Natural killer cell (primary cell): ENCODE data around the gene CYP20A1. TPM values are rescaled to one million over a fixed set of nuclear protein-coding genes. Genes with fewer than 3 reads are reported as not detected.
"Not testable (repeated sequence)": the region's sequence is repeated elsewhere in the genome, so short reads cannot be mapped to it uniquely, and the experiment has no call there.

ENCODE experiments used
- ATAC-seq, 3 donors: fragments of 150-1000 bp in 2 of 3; fragments of 200-7000 bp in 1 of 3; cut with Tn5 transposase; 1 replicate in 1 of 3; 2 replicates in 2 of 3; pipeline ENCODE4 v1.10.0; 2021; ENCODE audit warnings: mild to moderate bottlenecking in 2 of 3, moderate library complexity in 2 of 3
- DNase-seq, 2 donors: peaks; one replicate each; pipeline versions ENCODE4 v3.0.0 to v3.0.0-alpha.2; 2013 to 2021; ENCODE audit warnings: mixed read lengths in 1 of 2
- H3K27ac ChIP-seq: one replicate; pipeline ENCODE4 v1.5.1; 2013; ENCODE audit warnings: mild to moderate bottlenecking, low read length
- H3K27me3 ChIP-seq: one replicate; pipeline ENCODE4 v1.6.1; 2013; ENCODE audit warnings: low read length; ENCODE audit not compliant: control insufficient read depth, insufficient read depth
- H3K36me3 ChIP-seq: one replicate; pipeline ENCODE4 v1.6.1; 2013; ENCODE audit warnings: low read length; ENCODE audit not compliant: control insufficient read depth, insufficient read depth
- H3K4me1 ChIP-seq: one replicate; pipeline ENCODE4 v1.6.1; 2013; ENCODE audit warnings: low read length; ENCODE audit not compliant: control insufficient read depth, insufficient read depth
- H3K4me3 ChIP-seq: one replicate; pipeline ENCODE4 v1.5.1; 2013; ENCODE audit warnings: low read length
- H3K9me3 ChIP-seq: one replicate; pipeline ENCODE4 v1.6.1; 2013; ENCODE audit warnings: low read length; ENCODE audit not compliant: control insufficient read depth, insufficient read depth
- H3K27ac Mint-ChIP-seq, 2 donors: one replicate each; pipeline ENCODE4 v1.8.0; 2022; ENCODE audit warnings: mild to moderate bottlenecking in 2 of 2, mixed read lengths in 2 of 2, moderate library complexity in 1 of 2
- H3K27me3 Mint-ChIP-seq, 2 donors: one replicate each; pipeline ENCODE4 v1.8.0; 2022; ENCODE audit warnings: low read depth in 2 of 2, mixed read lengths in 2 of 2
- H3K36me3 Mint-ChIP-seq: one replicate; pipeline ENCODE4 v1.8.0; 2022; ENCODE audit warnings: mixed read lengths
- H3K4me1 Mint-ChIP-seq, 2 donors: one replicate each; pipeline ENCODE4 v1.8.0; 2022; ENCODE audit warnings: mixed read lengths in 2 of 2
- H3K4me3 Mint-ChIP-seq: one replicate; pipeline ENCODE4 v1.8.0; 2022; ENCODE audit warnings: mild to moderate bottlenecking, moderate library complexity, mixed read lengths
- H3K9me3 Mint-ChIP-seq, 2 donors: one replicate each; pipeline ENCODE4 v1.8.0; 2022; ENCODE audit warnings: mixed read lengths in 2 of 2
- WGBS: methylation state at CpG from one replicate; pipeline ENCODE4 v1.1.7; 2013; ENCODE audit warnings: missing lambda C conversion rate; ENCODE audit not compliant: insufficient coverage; 5-methylcytosine and 5-hydroxymethylcytosine counted together
- intact Hi-C: fragments of 100-400 bp; cut with micrococcal nuclease; formaldehyde crosslinking; loops from one replicate; pipeline ENCODE4 v1.14.2; 2022
- total RNA-seq, 4 donors: library from RNA; stranded (reverse); fragments of 120-200 nt in 1 of 4; gene quantifications; one replicate each; pipeline versions ENCODE4 v1.2.3 to v1.2.4, GENCODE V29; 2013 to 2022
- TF ChIP-seq, protein P1 (sequence below): fragments of 200-600 bp; IDR thresholded peaks from one replicate; pipeline ENCODE4 v1.8.0; 2022; ENCODE audit warnings: antibody characterized with exemption

The CYP20A1 gene
- total RNA-seq, 3 donors from 2014 or later (not counting 1 experiment from before 2014, with no cell fraction given) = 19.8 to 31.9 (median 30.7) TPM

DNA sequence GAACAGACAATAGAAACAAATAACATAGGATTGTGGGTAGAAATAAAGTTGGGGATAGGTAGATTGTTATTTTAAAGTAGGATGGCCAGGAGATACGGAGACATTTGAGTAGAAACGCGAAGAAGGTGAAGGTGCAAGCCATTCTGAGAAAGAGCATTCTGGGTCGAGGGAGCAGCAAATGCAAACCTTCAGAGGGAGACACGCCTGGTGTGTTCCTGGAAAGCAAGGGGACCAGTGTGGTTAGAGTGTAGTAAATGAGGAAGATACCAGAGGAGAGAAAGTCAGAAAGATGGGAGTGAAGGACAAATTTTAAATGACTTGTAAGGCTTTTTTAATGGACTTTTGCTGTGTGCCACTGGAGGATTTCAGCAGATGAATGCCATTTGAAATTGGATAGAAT lies 1.7 kb downstream of the CYP20A1 start:
- DNase-seq (no peak), ATAC-seq (no peak)
- Histone ChIP-seq H3K27me3 (no peaks in the 10 kb centered on the region), H3K4me3 (no peak overlapping the region), H3K9me3 (no peaks in the 10 kb centered on the region), H3K4me1 (peaks cover 19% of the 10 kb centered on the region), H3K36me3 (peaks cover 3% of the 10 kb centered on the region), H3K27ac (peak overlapping the region; percentile 96)
- H3K9me3 Mint-ChIP-seq = no peaks in the 10 kb centered on the region
- 82% methylated on average over 5 of the region's 5 CpGs for WGBS
- TF ChIP-seq, protein P1, sequence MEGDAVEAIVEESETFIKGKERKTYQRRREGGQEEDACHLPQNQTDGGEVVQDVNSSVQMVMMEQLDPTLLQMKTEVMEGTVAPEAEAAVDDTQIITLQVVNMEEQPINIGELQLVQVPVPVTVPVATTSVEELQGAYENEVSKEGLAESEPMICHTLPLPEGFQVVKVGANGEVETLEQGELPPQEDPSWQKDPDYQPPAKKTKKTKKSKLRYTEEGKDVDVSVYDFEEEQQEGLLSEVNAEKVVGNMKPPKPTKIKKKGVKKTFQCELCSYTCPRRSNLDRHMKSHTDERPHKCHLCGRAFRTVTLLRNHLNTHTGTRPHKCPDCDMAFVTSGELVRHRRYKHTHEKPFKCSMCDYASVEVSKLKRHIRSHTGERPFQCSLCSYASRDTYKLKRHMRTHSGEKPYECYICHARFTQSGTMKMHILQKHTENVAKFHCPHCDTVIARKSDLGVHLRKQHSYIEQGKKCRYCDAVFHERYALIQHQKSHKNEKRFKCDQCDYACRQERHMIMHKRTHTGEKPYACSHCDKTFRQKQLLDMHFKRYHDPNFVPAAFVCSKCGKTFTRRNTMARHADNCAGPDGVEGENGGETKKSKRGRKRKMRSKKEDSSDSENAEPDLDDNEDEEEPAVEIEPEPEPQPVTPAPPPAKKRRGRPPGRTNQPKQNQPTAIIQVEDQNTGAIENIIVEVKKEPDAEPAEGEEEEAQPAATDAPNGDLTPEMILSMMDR = no peak
- no peaks in the 10 kb centered on the region for H3K36me3 Mint-ChIP-seq
- H3K4me3 Mint-ChIP-seq = peak overlapping the region; percentile 100
- H3K27ac Mint-ChIP-seq = peak overlapping the region; percentile 90 to 100
- H3K4me1 Mint-ChIP-seq = peaks cover 29 to 44% of the 10 kb centered on the region in 2 donors
- intact Hi-C loops = no loop called here
- no peaks in the 10 kb centered on the region for H3K27me3 Mint-ChIP-seq

DNA sequence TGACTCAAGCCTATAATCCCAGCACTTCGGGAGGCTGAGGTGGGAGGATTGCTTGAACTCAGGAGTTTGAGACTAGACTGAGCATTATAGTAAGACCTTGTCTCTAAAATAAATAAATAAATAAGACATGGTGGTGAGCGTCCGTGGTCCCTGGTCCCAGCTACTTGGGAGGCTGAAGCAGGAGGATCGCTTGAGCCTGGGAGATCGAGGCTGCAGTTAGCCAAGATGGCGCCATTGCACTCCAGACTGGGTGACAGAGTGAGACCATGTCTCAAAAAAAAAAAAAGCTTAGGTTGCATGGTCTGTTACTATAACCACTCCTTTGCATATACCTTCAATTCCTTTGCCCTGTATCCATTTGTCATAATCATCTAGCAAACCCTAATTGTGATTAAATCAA lies 3.7 kb downstream of the CYP20A1 start:
- Mint-ChIP-seq H3K4me1 (peaks cover 29 to 44% of the 10 kb centered on the region in 2 donors), H3K4me3 (no peak overlapping the region), H3K9me3 (no peaks in the 10 kb centered on the region), H3K27ac (peak overlapping the region in 1 of 2 donors; percentile 26), H3K27me3 (no peaks in the 10 kb centered on the region), H3K36me3 (no peaks in the 10 kb centered on the region)
- H3K27me3 ChIP-seq = no peaks in the 10 kb centered on the region
- ATAC-seq (no peak), DNase-seq (no peak)
- H3K9me3 ChIP-seq = no peaks in the 10 kb centered on the region
- no peak overlapping the region for H3K27ac ChIP-seq
- peaks cover 19% of the 10 kb centered on the region for H3K4me1 ChIP-seq
- over 99% methylated on average over 6 of the region's 6 CpGs for WGBS
- H3K4me3 ChIP-seq = no peak overlapping the region
- peaks cover 16% of the 10 kb centered on the region for H3K36me3 ChIP-seq
- intact Hi-C loops = no loop called here
- TF ChIP-seq, protein P1 = no peak

DNA sequence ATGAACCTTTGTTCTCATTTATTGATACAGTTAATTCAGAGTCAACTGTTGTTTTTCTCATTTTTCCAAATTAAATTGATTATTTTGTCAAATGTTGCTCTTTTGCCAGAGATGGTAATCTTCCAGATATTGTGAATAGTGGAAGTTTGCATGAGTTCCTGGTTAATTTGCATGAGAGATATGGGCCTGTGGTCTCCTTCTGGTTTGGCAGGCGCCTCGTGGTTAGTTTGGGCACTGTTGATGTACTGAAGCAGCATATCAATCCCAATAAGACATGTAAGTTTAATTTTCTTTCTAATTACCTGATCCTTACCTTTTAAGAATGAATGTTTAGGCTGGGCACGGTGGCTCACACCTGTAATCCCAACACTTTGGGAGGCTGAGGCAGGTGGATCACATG lies 7.8 kb downstream of the CYP20A1 start:
- H3K36me3 ChIP-seq = peaks cover 19% of the 10 kb centered on the region
- Mint-ChIP-seq H3K36me3 (no peaks in the 10 kb centered on the region), H3K27me3 (no peaks in the 10 kb centered on the region), H3K27ac (no peak overlapping the region), H3K4me3 (no peak overlapping the region), H3K4me1 (peaks cover 5 to 16% of the 10 kb centered on the region in 2 donors), H3K9me3 (no peaks in the 10 kb centered on the region)
- H3K9me3 ChIP-seq = no peaks in the 10 kb centered on the region
- no peaks in the 10 kb centered on the region for H3K27me3 ChIP-seq
- TF ChIP-seq, protein P1 = no peak
- intact Hi-C loops = no loop called here
- no peak overlapping the region for H3K4me3 ChIP-seq
- DNase-seq = no peak
- no peak for ATAC-seq
- no peaks in the 10 kb centered on the region for H3K4me1 ChIP-seq
- WGBS = 100% methylated on average over 1 of the region's 3 CpGs
- no peak overlapping the region for H3K27ac ChIP-seq

GRCh38 chr2:203252818-203253217 lies 14.0 kb downstream of the CYP20A1 start:
- peak in 2 of 3 donors; percentile 42 to 73 for ATAC-seq
- H3K36me3 Mint-ChIP-seq = peaks cover 12% of the 10 kb centered on the region
- Histone ChIP-seq H3K27me3 (no peaks in the 10 kb centered on the region), H3K4me1 (peaks cover 4% of the 10 kb centered on the region), H3K4me3 (no peak overlapping the region), H3K9me3 (peaks cover 5% of the 10 kb centered on the region), H3K36me3 (peaks cover 31% of the 10 kb centered on the region), H3K27ac (no peak overlapping the region)
- intact Hi-C loops = no loop called here
- H3K4me3 Mint-ChIP-seq = no peak overlapping the region
- TF ChIP-seq, protein P1 = no peak
- DNase-seq = peak in 1 of 2 donors; percentile 20
- H3K27me3 Mint-ChIP-seq = no peaks in the 10 kb centered on the region
- WGBS = 86% methylated on average over 13 of the region's 13 CpGs
- peak overlapping the region; percentile 69 to 74 for H3K27ac Mint-ChIP-seq
- H3K4me1 Mint-ChIP-seq = peaks cover 6 to 8% of the 10 kb centered on the region in 2 donors
- H3K9me3 Mint-ChIP-seq = no peaks in the 10 kb centered on the region

DNA sequence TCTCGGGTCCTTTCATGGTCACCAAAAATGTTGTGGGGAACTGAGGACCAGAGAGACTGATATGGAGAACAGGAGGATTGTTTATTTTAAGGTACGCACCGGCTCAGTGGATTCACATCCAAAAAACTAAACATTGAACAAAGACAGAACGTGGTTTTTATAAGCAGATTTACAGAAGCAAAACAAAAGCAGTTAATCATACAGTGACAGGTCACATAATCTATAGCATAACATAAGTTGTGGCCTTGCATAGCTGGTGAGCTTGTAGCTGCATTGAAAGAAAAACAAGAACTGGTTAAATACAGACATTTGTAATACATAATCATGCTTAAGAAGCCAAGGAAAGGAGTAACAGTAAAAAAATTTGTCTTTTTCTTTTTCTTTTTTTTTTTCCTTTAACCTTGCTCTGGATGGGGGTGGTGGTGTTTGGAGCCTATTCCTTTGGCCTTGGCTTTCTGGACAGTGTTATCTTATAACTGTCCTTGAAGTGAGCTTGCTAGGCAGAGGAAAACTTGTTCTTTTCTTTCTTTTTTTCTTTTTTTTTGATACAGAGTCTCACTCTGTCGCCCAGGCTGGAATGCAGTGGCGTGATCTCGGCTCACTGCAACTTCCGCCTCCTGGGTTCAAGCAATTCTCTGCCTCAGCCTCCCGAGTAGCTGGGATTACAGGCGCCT lies 14.7 kb downstream of the CYP20A1 start:
- peaks cover 9 to 12% of the 10 kb centered on the region in 2 donors for H3K4me1 Mint-ChIP-seq
- DNase-seq, H3K27me3 ChIP-seq, ATAC-seq, H3K9me3 Mint-ChIP-seq, H3K4me1 ChIP-seq, H3K4me3 ChIP-seq, H3K27me3 Mint-ChIP-seq, H3K9me3 ChIP-seq, intact Hi-C loops, H3K27ac ChIP-seq: not testable (repeated sequence)
- H3K4me3 Mint-ChIP-seq = peak overlapping the region; percentile 7
- peaks cover 12% of the 10 kb centered on the region for H3K36me3 Mint-ChIP-seq
- H3K27ac Mint-ChIP-seq = peak overlapping the region; percentile 69 to 74
- 92% methylated on average over 10 of the region's 10 CpGs for WGBS
- H3K36me3 ChIP-seq = peaks cover 31% of the 10 kb centered on the region
